Measurements from ENCODE around the gene TBX19.

DNA sequence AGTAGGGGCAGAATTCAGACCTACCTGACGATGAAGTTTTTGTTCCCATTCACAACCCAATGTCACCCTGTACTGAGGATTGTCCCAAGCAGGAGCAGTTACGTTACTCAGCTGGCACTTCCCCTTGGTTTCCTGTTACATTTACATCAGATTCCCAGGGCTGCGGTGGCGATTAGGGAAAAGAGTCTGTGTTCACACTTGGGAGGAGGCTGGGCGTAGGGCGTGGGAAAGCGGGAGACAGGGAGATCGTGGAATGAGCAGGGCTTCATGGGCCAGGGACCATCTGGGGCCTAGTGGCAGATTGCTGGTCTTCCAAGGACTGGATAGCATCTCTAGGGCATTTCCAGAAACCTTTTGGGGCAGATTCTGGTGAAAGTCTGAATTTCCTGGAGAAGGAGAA lies 39.0 kb downstream of the TBX19 start:
- TF ChIP-seq, protein P1, sequence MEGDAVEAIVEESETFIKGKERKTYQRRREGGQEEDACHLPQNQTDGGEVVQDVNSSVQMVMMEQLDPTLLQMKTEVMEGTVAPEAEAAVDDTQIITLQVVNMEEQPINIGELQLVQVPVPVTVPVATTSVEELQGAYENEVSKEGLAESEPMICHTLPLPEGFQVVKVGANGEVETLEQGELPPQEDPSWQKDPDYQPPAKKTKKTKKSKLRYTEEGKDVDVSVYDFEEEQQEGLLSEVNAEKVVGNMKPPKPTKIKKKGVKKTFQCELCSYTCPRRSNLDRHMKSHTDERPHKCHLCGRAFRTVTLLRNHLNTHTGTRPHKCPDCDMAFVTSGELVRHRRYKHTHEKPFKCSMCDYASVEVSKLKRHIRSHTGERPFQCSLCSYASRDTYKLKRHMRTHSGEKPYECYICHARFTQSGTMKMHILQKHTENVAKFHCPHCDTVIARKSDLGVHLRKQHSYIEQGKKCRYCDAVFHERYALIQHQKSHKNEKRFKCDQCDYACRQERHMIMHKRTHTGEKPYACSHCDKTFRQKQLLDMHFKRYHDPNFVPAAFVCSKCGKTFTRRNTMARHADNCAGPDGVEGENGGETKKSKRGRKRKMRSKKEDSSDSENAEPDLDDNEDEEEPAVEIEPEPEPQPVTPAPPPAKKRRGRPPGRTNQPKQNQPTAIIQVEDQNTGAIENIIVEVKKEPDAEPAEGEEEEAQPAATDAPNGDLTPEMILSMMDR (optimal IDR thresholded peaks at IDR 0.05 in 1 of 3, IDR thresholded peaks at IDR 0.05 in 1 of 3, conservative IDR thresholded peaks at IDR 0.05 in 1 of 3; ENCODE audit: extremely low read depth in 1 of 3, insufficient read depth in 2 of 3, low read length in 3 of 3), result no peak
- no peak for TF ChIP-seq EZH2 (IDR thresholded peaks at IDR 0.05; ENCODE audit: low read length)

All from keratinocyte (primary cell).